B cell (primary cell): ENCODE data around the gene GSG1L. TPM values are rescaled to one million over a fixed set of nuclear protein-coding genes. Genes with fewer than 3 reads are reported as not detected.

ENCODE experiments used
- ATAC-seq: fragments of 200-7000 bp; cut with Tn5 transposase; one replicate; pipeline ENCODE4 v1.10.0; 2021; ENCODE audit warnings: low read depth, mild to moderate bottlenecking, moderate number of reproducible peaks, moderate library complexity
- CTCF ChIA-PET: fragments of 350-600 bp; sonication (Branson Sonifier 250); formaldehyde crosslinking; loops from one replicate; lab custom pipeline; 2021; ENCODE audit warnings: antibody characterized with exemption, inconsistent platforms; lab: Charles Lee
- POLR2A ChIA-PET: fragments of 350-600 bp; sonication (Branson Sonifier 250); formaldehyde crosslinking; loops from one replicate; lab custom pipeline; 2021; ENCODE audit warnings: antibody characterized with exemption; lab: Charles Lee
- DNase-seq: peaks from one replicate; pipeline ENCODE4 v3.0.0; 2013
- H2AFZ ChIP-seq: 2 replicates; pipeline ENCODE4 v1.6.1; 2012; ENCODE audit warnings: mild to moderate bottlenecking, low read depth, low read length; ENCODE audit not compliant: insufficient read depth, poor library complexity, severe bottlenecking
- H3K27ac ChIP-seq, 2 donors: 1 replicate in 1 of 2; 2 replicates in 1 of 2; pipeline ENCODE4 v1.5.1; 2012 to 2013; ENCODE audit warnings: low read length in 2 of 2, mild to moderate bottlenecking in 2 of 2, moderate library complexity in 1 of 2
- H3K27me3 ChIP-seq, 4 experiments: fragments of 200-600 bp in 1 of 4; sonication (generic) in 1 of 4; replicated peaks in 1 of 4; 1 replicate in 2 of 4; 2 replicates in 2 of 4; pipeline versions ENCODE4 v1.6.1 to v1.7.0; 2013 to 2016; ENCODE audit warnings: low read length in 3 of 4, mild to moderate bottlenecking in 2 of 4, mixed read lengths in 1 of 4, moderate library complexity in 1 of 4; ENCODE audit not compliant: insufficient read depth in 4 of 4, control insufficient read depth in 3 of 4; ENCODE audit errors: control extremely low read depth in 1 of 4
- H3K36me3 ChIP-seq, 2 experiments: replicated peaks in 1 of 2; 1 replicate in 1 of 2; 2 replicates in 1 of 2; pipeline versions ENCODE4 v1.6.1 to v1.7.1; 2013; ENCODE audit warnings: low read length in 1 of 2; ENCODE audit not compliant: insufficient read depth in 2 of 2, control insufficient read depth in 1 of 2; ENCODE audit errors: control extremely low read depth in 1 of 2, extremely low read depth in 1 of 2
- H3K4me1 ChIP-seq, 2 donors: fragments of 200-600 bp in 1 of 2; sonication (generic) in 1 of 2; 1 replicate in 1 of 2; 2 replicates in 1 of 2; pipeline versions ENCODE4 v1.5.1 to v1.6.1; 2013 to 2017; ENCODE audit warnings: low read length in 2 of 2; ENCODE audit not compliant: control insufficient read depth in 2 of 2, insufficient read depth in 2 of 2
- H3K4me2 ChIP-seq: replicated peaks from 2 replicates; pipeline ENCODE3; 2012; ENCODE audit warnings: mild to moderate bottlenecking, low read depth, low read length; ENCODE audit not compliant: poor library complexity, severe bottlenecking
- H3K4me3 ChIP-seq, 5 experiments: fragments of 200-600 bp in 1 of 5; sonication (generic) in 1 of 5; 1 replicate in 3 of 5; 2 replicates in 2 of 5; pipeline versions ENCODE4 v1.5.1 to v1.7.0; 2011 to 2016; ENCODE audit warnings: low read length in 4 of 5, mild to moderate bottlenecking in 4 of 5, low read depth in 2 of 5, control low read depth in 1 of 5, moderate library complexity in 1 of 5; ENCODE audit not compliant: insufficient read depth in 1 of 5; ENCODE audit errors: control extremely low read depth in 1 of 5, extremely low read depth in 1 of 5
- H3K79me2 ChIP-seq: fragments of 200-600 bp; sonication (generic); one replicate; pipeline ENCODE4 v1.6.0; 2016; ENCODE audit warnings: low read length; ENCODE audit not compliant: control insufficient read depth, insufficient read depth
- H3K9ac ChIP-seq: fragments of 200-600 bp; sonication (generic); 2 replicates; pipeline ENCODE4 v1.6.1; 2017; ENCODE audit warnings: mild to moderate bottlenecking, low read length, moderate library complexity
- H3K9me3 ChIP-seq, 3 donors: one replicate each; pipeline versions ENCODE4 v1.6.1 to v1.7.1; 2013; ENCODE audit warnings: low read length in 2 of 3; ENCODE audit not compliant: control insufficient read depth in 2 of 3, insufficient read depth in 1 of 3; ENCODE audit errors: control extremely low read depth in 1 of 3
- H4K20me1 ChIP-seq: 2 replicates; pipeline ENCODE4 v1.6.0; 2012; ENCODE audit warnings: mild to moderate bottlenecking, low read length; ENCODE audit not compliant: insufficient read depth, control insufficient read depth, poor library complexity, severe bottlenecking
- H3K27ac Mint-ChIP-seq: one replicate; pipeline ENCODE4 v1.8.0; 2021; ENCODE audit warnings: mixed read lengths
- H3K27me3 Mint-ChIP-seq: one replicate; pipeline ENCODE4 v1.8.0; 2021; ENCODE audit warnings: mixed read lengths
- H3K4me1 Mint-ChIP-seq: one replicate; pipeline ENCODE4 v1.8.0; 2021; ENCODE audit warnings: mixed read lengths
- H3K4me3 Mint-ChIP-seq: one replicate; pipeline ENCODE4 v1.8.0; 2021; ENCODE audit warnings: mixed read lengths
- H3K9me3 Mint-ChIP-seq: one replicate; pipeline ENCODE4 v1.8.0; 2022; ENCODE audit warnings: mixed read lengths; ENCODE audit not compliant: insufficient read depth
- EZH2 ChIP-seq: IDR thresholded peaks from 2 replicates; pipeline ENCODE4 v1.6.1; 2012; ENCODE audit warnings: borderline replicate concordance, low read depth, mild to moderate bottlenecking, moderate library complexity, low read length; ENCODE audit not compliant: insufficient read depth, poor library complexity, severe bottlenecking
- WGBS: methylation state at CpG from one replicate; pipeline ENCODE4 v1.1.5; 2013; ENCODE audit warnings: missing lambda C conversion rate; ENCODE audit not compliant: insufficient coverage; 5-methylcytosine and 5-hydroxymethylcytosine counted together
- intact Hi-C: fragments of 100-400 bp; cut with micrococcal nuclease; formaldehyde crosslinking; loops from one replicate; pipeline ENCODE4 v1.10.0; 2022
- polyA plus RNA-seq: library from polyadenylated mRNA; depleted of rRNA; stranded (reverse); fragments of >200 nt; gene quantifications from 2 replicates; pipeline ENCODE4 v1.2.3, GENCODE V29; 2012
- total RNA-seq, 2 donors: library from RNA; stranded (reverse); fragments of 120-200 nt in 1 of 2; gene quantifications; 1 replicate in 1 of 2; 2 replicates in 1 of 2; pipeline versions ENCODE4 v1.2.3 to v1.2.4, GENCODE V29; 2013 to 2022
- TF ChIP-seq, protein P1 (sequence below): fragments of 200-600 bp; IDR thresholded peaks from one replicate; pipeline ENCODE4 v1.8.0; 2022; ENCODE audit warnings: antibody characterized with exemption, mild to moderate bottlenecking

GSG1L gene
- total and polyA plus RNA-seq, 2 donors (not counting 1 experiment from before 2014, with no cell fraction given) = 0.01 TPM; not detected in 1

- Mint-ChIP-seq H3K27me3 (peaks cover 4% of the 10 kb centered on the region), H3K4me1 (peaks cover 2% of the 10 kb centered on the region), H3K9me3 (peaks cover 17% of the 10 kb centered on the region), H3K4me3 (no peak overlapping the region), H3K27ac (no peak overlapping the region)
- Histone ChIP-seq H3K9me3 (peaks cover 5 to 54% (median 24%) of the 10 kb centered on the region in 3 donors), H3K27me3 (no peaks in the 10 kb centered on the region), H3K4me3 (no peak overlapping the region), H3K9ac (no peak overlapping the region), H3K27ac (no peak overlapping the region), H4K20me1 (no peaks in the 10 kb centered on the region), H3K79me2 (no peaks in the 10 kb centered on the region), H2AFZ (no peak overlapping the region), H3K36me3 (no peaks in the 10 kb centered on the region), H3K4me1 (no peaks in the 10 kb centered on the region), H3K4me2 (no peak overlapping the region)
- ATAC-seq (no peak), DNase-seq (no peak)
- WGBS = 43% methylated on average over 1 of the region's 1 CpG
- TF ChIP-seq, protein P1, sequence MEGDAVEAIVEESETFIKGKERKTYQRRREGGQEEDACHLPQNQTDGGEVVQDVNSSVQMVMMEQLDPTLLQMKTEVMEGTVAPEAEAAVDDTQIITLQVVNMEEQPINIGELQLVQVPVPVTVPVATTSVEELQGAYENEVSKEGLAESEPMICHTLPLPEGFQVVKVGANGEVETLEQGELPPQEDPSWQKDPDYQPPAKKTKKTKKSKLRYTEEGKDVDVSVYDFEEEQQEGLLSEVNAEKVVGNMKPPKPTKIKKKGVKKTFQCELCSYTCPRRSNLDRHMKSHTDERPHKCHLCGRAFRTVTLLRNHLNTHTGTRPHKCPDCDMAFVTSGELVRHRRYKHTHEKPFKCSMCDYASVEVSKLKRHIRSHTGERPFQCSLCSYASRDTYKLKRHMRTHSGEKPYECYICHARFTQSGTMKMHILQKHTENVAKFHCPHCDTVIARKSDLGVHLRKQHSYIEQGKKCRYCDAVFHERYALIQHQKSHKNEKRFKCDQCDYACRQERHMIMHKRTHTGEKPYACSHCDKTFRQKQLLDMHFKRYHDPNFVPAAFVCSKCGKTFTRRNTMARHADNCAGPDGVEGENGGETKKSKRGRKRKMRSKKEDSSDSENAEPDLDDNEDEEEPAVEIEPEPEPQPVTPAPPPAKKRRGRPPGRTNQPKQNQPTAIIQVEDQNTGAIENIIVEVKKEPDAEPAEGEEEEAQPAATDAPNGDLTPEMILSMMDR = no peak
- TF ChIP-seq EZH2 = no peak
- POLR2A ChIA-PET = no interaction called here
- CTCF ChIA-PET = no interaction called here
- intact Hi-C loops = no loop called here
Observed at GRCh38 chr16:27863377-27863776, 200.1 kb downstream of the GSG1L start.

DNA sequence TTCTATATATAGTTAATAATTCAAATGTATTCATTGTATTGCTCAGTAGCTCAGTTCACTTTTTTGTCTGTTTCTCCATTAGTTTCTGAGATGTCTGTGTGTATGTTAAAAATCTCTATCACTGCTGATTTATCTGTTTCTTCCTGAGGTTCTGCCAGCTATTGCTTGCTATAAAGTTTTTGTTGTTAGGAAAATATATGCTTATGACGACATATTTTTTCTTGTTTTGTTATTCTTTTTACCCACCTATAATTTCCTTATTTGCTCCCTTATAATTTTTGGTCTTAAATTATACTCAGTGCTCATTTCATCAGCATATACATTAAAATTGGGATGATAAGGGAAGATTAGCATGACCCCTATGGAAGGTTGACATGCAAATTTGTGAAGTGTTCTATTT is 200.6 kb downstream of the GSG1L start:
- no peak overlapping the region for H3K4me2 ChIP-seq
- H3K36me3 ChIP-seq = no peaks in the 10 kb centered on the region
- H3K9ac ChIP-seq = no peak overlapping the region
- ATAC-seq = no peak
- Mint-ChIP-seq H3K27me3 (peaks cover 4% of the 10 kb centered on the region), H3K27ac (no peak overlapping the region), H3K4me3 (no peak overlapping the region), H3K9me3 (peaks cover 17% of the 10 kb centered on the region), H3K4me1 (peaks cover 2% of the 10 kb centered on the region)
- H3K27me3 ChIP-seq = no peaks in the 10 kb centered on the region
- TF ChIP-seq, protein P1 = no peak
- no peak for TF ChIP-seq EZH2
- no peak overlapping the region for H3K27ac ChIP-seq
- ChIA-PET POLR2A (no interaction called here), CTCF (no interaction called here)
- peaks cover 5 to 51% (median 24%) of the 10 kb centered on the region in 3 donors for H3K9me3 ChIP-seq
- no peaks in the 10 kb centered on the region for H4K20me1 ChIP-seq
- H3K4me1 ChIP-seq = no peaks in the 10 kb centered on the region
- intact Hi-C loops = no loop called here
- no peaks in the 10 kb centered on the region for H3K79me2 ChIP-seq
- WGBS = no CpG with 5 or more reads among the region's 1 CpG
- H3K4me3 ChIP-seq = no peak overlapping the region
- H2AFZ ChIP-seq = no peak overlapping the region
- no peak for DNase-seq
